Measurements from ENCODE around the gene CHGA.

Gene CHGA

GRCh38 chr14:92951261-92951660 is 28.3 kb downstream of the CHGA start:
- no peak overlapping the region for H3K27ac ChIP-seq
- TF ChIP-seq, protein P1, sequence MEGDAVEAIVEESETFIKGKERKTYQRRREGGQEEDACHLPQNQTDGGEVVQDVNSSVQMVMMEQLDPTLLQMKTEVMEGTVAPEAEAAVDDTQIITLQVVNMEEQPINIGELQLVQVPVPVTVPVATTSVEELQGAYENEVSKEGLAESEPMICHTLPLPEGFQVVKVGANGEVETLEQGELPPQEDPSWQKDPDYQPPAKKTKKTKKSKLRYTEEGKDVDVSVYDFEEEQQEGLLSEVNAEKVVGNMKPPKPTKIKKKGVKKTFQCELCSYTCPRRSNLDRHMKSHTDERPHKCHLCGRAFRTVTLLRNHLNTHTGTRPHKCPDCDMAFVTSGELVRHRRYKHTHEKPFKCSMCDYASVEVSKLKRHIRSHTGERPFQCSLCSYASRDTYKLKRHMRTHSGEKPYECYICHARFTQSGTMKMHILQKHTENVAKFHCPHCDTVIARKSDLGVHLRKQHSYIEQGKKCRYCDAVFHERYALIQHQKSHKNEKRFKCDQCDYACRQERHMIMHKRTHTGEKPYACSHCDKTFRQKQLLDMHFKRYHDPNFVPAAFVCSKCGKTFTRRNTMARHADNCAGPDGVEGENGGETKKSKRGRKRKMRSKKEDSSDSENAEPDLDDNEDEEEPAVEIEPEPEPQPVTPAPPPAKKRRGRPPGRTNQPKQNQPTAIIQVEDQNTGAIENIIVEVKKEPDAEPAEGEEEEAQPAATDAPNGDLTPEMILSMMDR (IDR thresholded peaks at IDR 0.05): no peak
- no peak for TF ChIP-seq ZFX (IDR thresholded peaks at IDR 0.05; ENCODE audit: borderline replicate concordance)

GRCh38 chr14:92951912-92952471 is 29.0 kb downstream of the CHGA start:
- no peak overlapping the region for H3K27ac ChIP-seq

GRCh38 chr14:92952481-92953298 is 29.7 kb downstream of the CHGA start:
- no peak for TF ChIP-seq ZFX (IDR thresholded peaks at IDR 0.05; ENCODE audit: borderline replicate concordance)
- TF ChIP-seq, protein P1 (IDR thresholded peaks at IDR 0.05): no peak
- no peak overlapping the region for H3K27ac ChIP-seq

More at GRCh38 chr14:92951912-92952471, 29.0 kb downstream of the CHGA start:
- no peak for TF ChIP-seq ZFX (IDR thresholded peaks at IDR 0.05; ENCODE audit: borderline replicate concordance)
- TF ChIP-seq, protein P1 (IDR thresholded peaks at IDR 0.05): peak; percentile 94

DNA sequence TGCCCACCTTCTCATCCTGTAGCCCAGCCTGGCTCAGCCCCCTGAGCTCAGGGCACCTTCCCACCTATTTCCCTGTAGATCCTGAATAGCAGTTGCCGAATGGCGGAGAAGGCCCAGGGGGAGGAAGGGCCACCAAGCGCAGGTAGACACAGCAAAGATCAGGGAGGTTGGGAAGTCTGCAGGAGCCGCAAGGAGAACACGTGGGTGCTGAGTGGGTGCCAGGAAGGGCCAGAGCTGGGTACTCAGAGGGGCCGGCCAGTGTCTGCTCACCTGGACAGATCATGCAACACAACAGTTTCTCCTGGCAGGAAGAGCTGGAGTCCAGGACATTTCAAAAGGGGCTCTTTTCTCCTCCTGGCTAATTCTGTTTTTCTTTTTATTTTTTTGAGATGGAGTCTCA is 30.6 kb downstream of the CHGA start:
- H3K27ac ChIP-seq: no peak overlapping the region
- TF ChIP-seq, protein P1 (IDR thresholded peaks at IDR 0.05): no peak
- no peak for TF ChIP-seq ZFX (IDR thresholded peaks at IDR 0.05; ENCODE audit: borderline replicate concordance)

GRCh38 chr14:92954933-92955332 is 32.0 kb downstream of the CHGA start:
- no peak overlapping the region for H3K27ac ChIP-seq
- no peak for TF ChIP-seq ZFX (IDR thresholded peaks at IDR 0.05; ENCODE audit: borderline replicate concordance)
- TF ChIP-seq, protein P1 (IDR thresholded peaks at IDR 0.05): no peak

GRCh38 chr14:92955381-92955780 is 32.4 kb downstream of the CHGA start:
- no peak overlapping the region for H3K27ac ChIP-seq
- TF ChIP-seq, protein P1 (IDR thresholded peaks at IDR 0.05): no peak
- TF ChIP-seq ZFX (IDR thresholded peaks at IDR 0.05; ENCODE audit: borderline replicate concordance): no peak

DNA sequence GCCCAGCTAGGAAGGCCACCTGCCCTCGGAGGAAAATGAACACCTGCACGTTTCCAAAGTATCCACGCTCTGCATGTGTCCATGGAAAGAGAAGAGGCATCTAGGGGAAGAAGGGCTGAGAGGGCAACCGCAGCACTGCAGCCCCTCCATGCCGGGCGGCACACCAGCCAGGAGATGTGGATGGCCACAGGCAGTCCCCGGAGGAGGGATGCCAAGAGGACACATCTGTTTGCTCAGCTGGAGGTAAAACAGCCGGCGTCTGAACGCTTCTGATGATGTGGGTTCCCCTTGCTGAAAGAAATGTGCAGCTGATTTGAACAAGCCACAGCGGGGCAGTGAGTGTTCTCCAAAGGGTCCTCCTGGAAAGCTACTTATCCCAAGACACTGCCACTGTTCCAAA is 34.0 kb downstream of the CHGA start:
- TF ChIP-seq, protein P1 (IDR thresholded peaks at IDR 0.05): no peak
- no peak for TF ChIP-seq ZFX (IDR thresholded peaks at IDR 0.05; ENCODE audit: borderline replicate concordance)
- no peak overlapping the region for H3K27ac ChIP-seq
